Type B pancreatic cell (in vitro differentiated cells): ENCODE results near the gene GIPC3. TPM values are rescaled to one million over a fixed set of nuclear protein-coding genes. Genes with fewer than 3 reads are reported as not detected.

Experiments
- DNase-seq: peaks from one replicate; pipeline ENCODE4 v3.0.0; 2021; ENCODE audit warnings: mixed read lengths; ENCODE audit not compliant: unreplicated experiment; ENCODE audit errors: extremely low spot score
- H3K27ac Mint-ChIP-seq: 2 replicates; pipeline ENCODE4 v1.8.0; 2021; ENCODE audit warnings: mild to moderate bottlenecking, mixed read lengths
- H3K27me3 Mint-ChIP-seq: 2 replicates; pipeline ENCODE4 v1.8.0; 2021; ENCODE audit warnings: mixed read lengths
- H3K36me3 Mint-ChIP-seq: 2 replicates; pipeline ENCODE4 v1.8.0; 2021; ENCODE audit warnings: mixed read lengths
- H3K4me1 Mint-ChIP-seq: one replicate; pipeline ENCODE4 v1.8.0; 2021; ENCODE audit warnings: mixed read lengths; ENCODE audit not compliant: unreplicated experiment
- H3K4me3 Mint-ChIP-seq: 2 replicates; pipeline ENCODE4 v1.8.0; 2021; ENCODE audit warnings: mild to moderate bottlenecking, mixed read lengths
- H3K9me3 Mint-ChIP-seq: 2 replicates; pipeline ENCODE4 v1.8.0; 2021; ENCODE audit warnings: mixed read lengths
- total RNA-seq: library from RNA; stranded (reverse); gene quantifications from 2 replicates; pipeline ENCODE4 v1.2.1, GENCODE V29; 2021; ENCODE audit warnings: low replicate concordance
- TF ChIP-seq, protein P1 (sequence below): fragments of 200-600 bp; sonication (generic); conservative IDR thresholded peaks from 2 replicates; pipeline ENCODE4 v1.5.0; 2021; ENCODE audit warnings: antibody characterized with exemption, mild to moderate bottlenecking

The GIPC3 gene
- total RNA-seq, 1 donor from 2014 or later: 0.07 TPM

DNA sequence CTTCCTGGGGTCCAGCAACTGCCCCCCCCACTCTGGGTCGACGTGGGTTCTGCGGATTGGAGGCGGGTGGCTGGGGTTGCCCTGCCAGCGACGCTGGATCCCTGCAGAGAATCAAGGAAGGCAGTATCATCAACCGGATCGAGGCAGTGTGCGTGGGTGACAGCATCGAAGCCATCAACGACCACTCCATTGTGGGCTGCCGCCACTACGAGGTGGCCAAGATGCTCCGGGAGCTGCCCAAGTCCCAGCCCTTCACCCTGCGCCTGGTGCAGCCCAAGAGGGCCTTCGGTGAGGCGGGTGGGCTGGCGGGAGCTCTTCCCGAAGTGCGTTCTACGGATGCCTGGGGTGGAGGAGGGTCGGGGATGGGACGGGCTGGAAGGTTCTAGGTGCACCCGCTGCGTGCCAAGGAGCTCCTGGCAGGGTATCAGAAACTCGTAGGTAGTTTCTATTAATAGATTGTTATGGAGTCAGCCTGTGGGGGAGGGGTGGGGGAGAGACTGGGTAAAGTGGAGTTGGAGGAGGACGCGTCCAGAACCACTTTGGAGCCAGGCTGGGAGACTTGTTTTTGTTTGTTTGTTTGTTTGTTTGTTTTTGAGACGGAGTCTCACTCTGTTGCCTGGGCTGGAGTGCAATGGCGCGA is 1.5 kb downstream of the GIPC3 start:
- Mint-ChIP-seq H3K4me1 (no peaks in the 10 kb centered on the region), H3K36me3 (no peaks in the 10 kb centered on the region), H3K27me3 (peaks cover 43% of the 10 kb centered on the region), H3K9me3 (no peaks in the 10 kb centered on the region), H3K27ac (no peak overlapping the region), H3K4me3 (no peak overlapping the region)
- TF ChIP-seq, protein P1, sequence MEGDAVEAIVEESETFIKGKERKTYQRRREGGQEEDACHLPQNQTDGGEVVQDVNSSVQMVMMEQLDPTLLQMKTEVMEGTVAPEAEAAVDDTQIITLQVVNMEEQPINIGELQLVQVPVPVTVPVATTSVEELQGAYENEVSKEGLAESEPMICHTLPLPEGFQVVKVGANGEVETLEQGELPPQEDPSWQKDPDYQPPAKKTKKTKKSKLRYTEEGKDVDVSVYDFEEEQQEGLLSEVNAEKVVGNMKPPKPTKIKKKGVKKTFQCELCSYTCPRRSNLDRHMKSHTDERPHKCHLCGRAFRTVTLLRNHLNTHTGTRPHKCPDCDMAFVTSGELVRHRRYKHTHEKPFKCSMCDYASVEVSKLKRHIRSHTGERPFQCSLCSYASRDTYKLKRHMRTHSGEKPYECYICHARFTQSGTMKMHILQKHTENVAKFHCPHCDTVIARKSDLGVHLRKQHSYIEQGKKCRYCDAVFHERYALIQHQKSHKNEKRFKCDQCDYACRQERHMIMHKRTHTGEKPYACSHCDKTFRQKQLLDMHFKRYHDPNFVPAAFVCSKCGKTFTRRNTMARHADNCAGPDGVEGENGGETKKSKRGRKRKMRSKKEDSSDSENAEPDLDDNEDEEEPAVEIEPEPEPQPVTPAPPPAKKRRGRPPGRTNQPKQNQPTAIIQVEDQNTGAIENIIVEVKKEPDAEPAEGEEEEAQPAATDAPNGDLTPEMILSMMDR: no peak
- DNase-seq: no peak

DNA sequence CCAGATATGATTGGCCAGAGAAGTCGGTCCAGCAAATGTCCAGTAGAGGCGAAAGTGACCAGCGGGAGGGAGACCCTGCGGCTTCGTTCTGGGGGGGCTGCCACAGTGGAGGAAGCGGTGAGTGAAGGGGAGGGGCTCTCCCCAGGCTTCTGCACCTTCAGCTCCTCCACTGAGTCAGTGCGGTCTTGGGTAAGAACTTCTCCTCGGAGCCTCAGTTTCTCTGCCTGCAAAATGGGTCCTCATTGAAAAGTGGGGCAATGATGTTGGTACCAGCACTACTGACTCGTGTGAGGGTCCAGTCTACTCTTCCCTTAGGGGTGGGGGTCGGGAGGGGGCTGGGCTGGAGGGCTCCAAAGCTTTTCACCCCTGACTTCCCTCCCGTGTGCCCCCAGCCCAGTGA is 4.2 kb downstream of the GIPC3 start:
- H3K4me3 Mint-ChIP-seq: no peak overlapping the region
- H3K27me3 Mint-ChIP-seq: peaks cover 40% of the 10 kb centered on the region
- H3K36me3 Mint-ChIP-seq: no peaks in the 10 kb centered on the region
- H3K4me1 Mint-ChIP-seq: no peaks in the 10 kb centered on the region
- DNase-seq: no peak
- no peaks in the 10 kb centered on the region for H3K9me3 Mint-ChIP-seq
- TF ChIP-seq, protein P1: no peak
- H3K27ac Mint-ChIP-seq: no peak overlapping the region

DNA sequence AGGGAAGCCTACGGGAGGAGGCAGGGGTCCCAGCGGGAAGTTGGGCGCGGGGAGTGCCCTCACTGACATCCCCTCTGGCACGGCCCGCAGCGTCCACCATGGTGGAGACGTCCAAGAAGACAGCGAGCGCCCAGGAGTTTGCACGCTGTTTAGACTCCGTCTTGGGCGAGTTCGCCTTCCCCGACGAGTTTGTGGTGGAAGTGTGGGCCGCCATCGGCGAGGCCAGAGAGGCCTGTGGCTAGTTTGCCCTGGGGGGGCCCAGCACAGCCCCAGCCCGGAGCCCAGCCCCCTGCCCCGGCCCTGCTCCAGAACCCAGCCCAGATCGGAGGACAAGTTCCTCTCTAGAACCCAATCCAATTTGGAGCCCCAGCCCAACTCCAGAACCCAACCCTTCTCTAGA is 4.7 kb downstream of the GIPC3 start:
- H3K27ac Mint-ChIP-seq: no peak overlapping the region
- H3K9me3 Mint-ChIP-seq: no peaks in the 10 kb centered on the region
- H3K27me3 Mint-ChIP-seq: peaks cover 43% of the 10 kb centered on the region
- no peaks in the 10 kb centered on the region for H3K4me1 Mint-ChIP-seq
- no peak overlapping the region for H3K4me3 Mint-ChIP-seq
- no peak for DNase-seq
- H3K36me3 Mint-ChIP-seq: no peaks in the 10 kb centered on the region
- TF ChIP-seq, protein P1: no peak

DNA sequence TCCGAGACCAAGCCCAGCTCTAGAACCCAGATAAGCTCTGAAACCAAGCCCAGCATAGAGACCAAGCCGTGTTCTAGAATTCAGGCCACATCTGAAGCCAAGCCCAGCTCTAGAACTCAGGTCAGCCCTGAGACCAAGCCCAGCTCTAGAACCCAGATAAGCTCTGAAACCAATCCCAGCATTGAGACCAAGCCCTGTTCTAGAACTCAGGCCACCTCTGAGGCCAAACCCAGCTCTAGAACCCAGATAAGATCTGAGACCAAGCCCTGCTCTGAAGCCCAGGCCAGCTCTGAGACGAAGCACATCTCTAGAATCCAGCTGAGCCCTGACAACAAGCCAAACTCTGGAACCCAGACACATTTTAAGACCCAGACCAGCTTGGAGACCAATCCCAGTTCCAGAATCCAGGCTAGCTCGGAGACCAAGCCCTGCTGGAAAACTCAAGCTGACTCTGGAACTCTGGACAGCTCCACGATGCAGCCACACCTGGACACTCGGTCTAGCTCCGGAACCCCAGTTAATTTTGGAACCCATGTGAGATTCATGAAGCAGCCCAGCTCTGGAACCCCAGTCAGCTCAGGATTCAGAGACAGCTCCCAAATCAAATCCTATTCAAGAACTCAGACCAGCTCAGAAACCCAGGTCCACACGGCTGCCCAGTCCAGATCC is 5.8 kb downstream of the GIPC3 start:
- Mint-ChIP-seq H3K9me3 (no peaks in the 10 kb centered on the region), H3K4me3 (no peak overlapping the region), H3K27ac (no peak overlapping the region), H3K4me1 (no peaks in the 10 kb centered on the region), H3K36me3 (no peaks in the 10 kb centered on the region), H3K27me3 (peaks cover 38% of the 10 kb centered on the region)
- TF ChIP-seq, protein P1: no peak
- no peak for DNase-seq

DNA sequence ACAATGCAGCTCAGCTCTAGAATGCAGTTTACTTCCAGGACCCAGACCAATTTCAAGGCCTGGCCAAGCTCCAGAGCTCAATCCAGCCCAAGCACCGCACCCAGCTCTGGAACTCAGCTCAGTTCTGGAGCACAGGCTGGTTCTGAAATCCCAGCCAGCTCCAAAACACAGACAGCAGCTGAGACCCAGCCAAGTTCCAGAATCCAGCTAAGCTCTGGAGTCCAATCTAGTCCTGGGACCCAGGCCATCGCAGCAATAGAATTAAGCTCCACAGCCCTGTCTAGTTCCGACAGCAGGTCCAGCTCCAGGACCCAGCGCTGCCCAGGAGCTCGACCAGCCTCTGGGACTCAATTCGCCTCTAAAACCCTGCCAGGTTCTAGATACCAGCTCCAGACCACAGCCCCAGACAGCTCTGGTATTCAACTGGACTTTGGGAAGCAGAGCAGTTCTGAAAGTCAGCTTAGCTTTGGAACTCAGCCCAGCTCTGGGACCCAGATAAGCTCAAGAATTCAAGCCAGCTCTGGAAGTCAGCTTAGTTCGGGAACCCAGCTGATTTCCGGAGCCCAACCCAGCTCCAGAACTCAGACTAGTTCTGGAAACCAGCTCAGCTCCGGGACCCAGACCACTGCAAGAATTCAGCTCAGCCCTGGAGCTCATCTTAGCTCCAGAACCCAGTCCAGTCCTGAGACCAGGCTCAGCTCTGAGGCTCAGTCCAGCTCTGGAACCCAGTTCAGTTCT is 6.8 kb downstream of the GIPC3 start:
- Mint-ChIP-seq H3K27ac (no peak overlapping the region), H3K9me3 (no peaks in the 10 kb centered on the region), H3K4me3 (no peak overlapping the region), H3K4me1 (no peaks in the 10 kb centered on the region), H3K36me3 (no peaks in the 10 kb centered on the region), H3K27me3 (peaks cover 29% of the 10 kb centered on the region)
- no peak for DNase-seq
- TF ChIP-seq, protein P1: no peak
